KMS-11 (cell line): ENCODE measurements around the gene MUC5AC.

ENCODE experiments used
- H2AFZ ChIP-seq: fragments of 200-600 bp; sonication (generic); 2 replicates; pipeline ENCODE4 v1.6.1; 2016; ENCODE audit warnings: antibody characterized with exemption, mixed run types, low read depth
- H3K27ac ChIP-seq: fragments of 200-600 bp; sonication (generic); 2 replicates; pipeline ENCODE4 v1.6.1; 2016; ENCODE audit warnings: mild to moderate bottlenecking, mixed run types
- H3K27me3 ChIP-seq: fragments of 200-600 bp; sonication (generic); 2 replicates; pipeline ENCODE4 v1.6.1; 2017; ENCODE audit warnings: mild to moderate bottlenecking, low read depth, mixed run types, moderate library complexity; ENCODE audit not compliant: insufficient read depth
- H3K36me3 ChIP-seq: fragments of 200-600 bp; sonication (generic); 2 replicates; pipeline ENCODE4 v1.6.1; 2017; ENCODE audit warnings: mild to moderate bottlenecking, mixed run types; ENCODE audit not compliant: insufficient read depth
- H3K4me1 ChIP-seq: fragments of 200-600 bp; sonication (generic); 2 replicates; pipeline ENCODE4 v1.6.1; 2016; ENCODE audit warnings: mild to moderate bottlenecking, low read depth, mixed run types; ENCODE audit not compliant: poor library complexity, severe bottlenecking
- H3K4me2 ChIP-seq: fragments of 200-600 bp; sonication (generic); 2 replicates; pipeline ENCODE4 v1.7.0; 2016; ENCODE audit warnings: mild to moderate bottlenecking, mixed run types
- H3K4me3 ChIP-seq: fragments of 200-600 bp; sonication (generic); IDR thresholded peaks from 2 replicates; pipeline ENCODE4 v1.6.1; 2017; ENCODE audit warnings: low read depth, low read length, mixed read lengths; ENCODE audit not compliant: insufficient read depth
- H3K79me2 ChIP-seq: fragments of 200-600 bp; sonication (generic); 2 replicates; pipeline ENCODE4 v1.6.1; 2016; ENCODE audit warnings: low read depth, mixed run types; ENCODE audit not compliant: insufficient read depth
- H3K9ac ChIP-seq: fragments of 200-600 bp; sonication (generic); 2 replicates; pipeline ENCODE4 v1.6.1; 2016; ENCODE audit warnings: mild to moderate bottlenecking, mixed run types
- H4K20me1 ChIP-seq: fragments of 200-600 bp; sonication (generic); 2 replicates; pipeline ENCODE4 v1.6.1; 2016; ENCODE audit warnings: mild to moderate bottlenecking, mixed run types; ENCODE audit not compliant: insufficient read depth
- TF ChIP-seq, protein P1 (sequence below): fragments of 200-600 bp; sonication (generic); conservative IDR thresholded peaks from 2 replicates; pipeline ENCODE4 v1.6.1; 2017; ENCODE audit warnings: low read depth, mild to moderate bottlenecking, antibody characterized with exemption, low read length, moderate library complexity, mixed read lengths

Gene MUC5AC

GRCh38 chr11:1157645-1158591 lies at the start of gene MUC5AC:
Gene MUC5AC (plus strand): TSS chr11:1157953. CDS start chr11:1158000, 47 bp downstream.
- H3K4me2 ChIP-seq, result no peak within 1 kb of the TSS
- no peaks in the 10 kb centered on the region for H4K20me1 ChIP-seq
- TF ChIP-seq, protein P1, sequence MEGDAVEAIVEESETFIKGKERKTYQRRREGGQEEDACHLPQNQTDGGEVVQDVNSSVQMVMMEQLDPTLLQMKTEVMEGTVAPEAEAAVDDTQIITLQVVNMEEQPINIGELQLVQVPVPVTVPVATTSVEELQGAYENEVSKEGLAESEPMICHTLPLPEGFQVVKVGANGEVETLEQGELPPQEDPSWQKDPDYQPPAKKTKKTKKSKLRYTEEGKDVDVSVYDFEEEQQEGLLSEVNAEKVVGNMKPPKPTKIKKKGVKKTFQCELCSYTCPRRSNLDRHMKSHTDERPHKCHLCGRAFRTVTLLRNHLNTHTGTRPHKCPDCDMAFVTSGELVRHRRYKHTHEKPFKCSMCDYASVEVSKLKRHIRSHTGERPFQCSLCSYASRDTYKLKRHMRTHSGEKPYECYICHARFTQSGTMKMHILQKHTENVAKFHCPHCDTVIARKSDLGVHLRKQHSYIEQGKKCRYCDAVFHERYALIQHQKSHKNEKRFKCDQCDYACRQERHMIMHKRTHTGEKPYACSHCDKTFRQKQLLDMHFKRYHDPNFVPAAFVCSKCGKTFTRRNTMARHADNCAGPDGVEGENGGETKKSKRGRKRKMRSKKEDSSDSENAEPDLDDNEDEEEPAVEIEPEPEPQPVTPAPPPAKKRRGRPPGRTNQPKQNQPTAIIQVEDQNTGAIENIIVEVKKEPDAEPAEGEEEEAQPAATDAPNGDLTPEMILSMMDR, result no peak
- H3K27me3 ChIP-seq, result peaks cover 43% of the 10 kb centered on the region; the same call in 1 of the 2 replicates
- H3K4me3 ChIP-seq, result no peak within 1 kb of the TSS
- no peak within 1 kb of the TSS for H3K27ac ChIP-seq
- no peaks in the 10 kb centered on the region for H3K36me3 ChIP-seq
- no peaks in the 10 kb centered on the region for H3K79me2 ChIP-seq
- H3K9ac ChIP-seq, result no peak within 1 kb of the TSS
- no peak within 1 kb of the TSS for H2AFZ ChIP-seq
- peaks cover under 1% of the 10 kb centered on the region for H3K4me1 ChIP-seq

- H4K20me1 ChIP-seq, result no peaks in the 10 kb centered on the region
- H2AFZ ChIP-seq, result no peak overlapping the region
- H3K4me3 ChIP-seq, result no peak overlapping the region
- no peaks in the 10 kb centered on the region for H3K79me2 ChIP-seq
- H3K9ac ChIP-seq, result no peak overlapping the region
- H3K27me3 ChIP-seq, result peaks cover 47% of the 10 kb centered on the region
- H3K27ac ChIP-seq, result no peak overlapping the region
- no peak overlapping the region for H3K4me2 ChIP-seq
- no peaks in the 10 kb centered on the region for H3K36me3 ChIP-seq
- TF ChIP-seq, protein P1, result no peak
- H3K4me1 ChIP-seq, result no peaks in the 10 kb centered on the region
Measured at GRCh38 chr11:1108246-1108900, 49.4 kb upstream of the MUC5AC start.

DNA sequence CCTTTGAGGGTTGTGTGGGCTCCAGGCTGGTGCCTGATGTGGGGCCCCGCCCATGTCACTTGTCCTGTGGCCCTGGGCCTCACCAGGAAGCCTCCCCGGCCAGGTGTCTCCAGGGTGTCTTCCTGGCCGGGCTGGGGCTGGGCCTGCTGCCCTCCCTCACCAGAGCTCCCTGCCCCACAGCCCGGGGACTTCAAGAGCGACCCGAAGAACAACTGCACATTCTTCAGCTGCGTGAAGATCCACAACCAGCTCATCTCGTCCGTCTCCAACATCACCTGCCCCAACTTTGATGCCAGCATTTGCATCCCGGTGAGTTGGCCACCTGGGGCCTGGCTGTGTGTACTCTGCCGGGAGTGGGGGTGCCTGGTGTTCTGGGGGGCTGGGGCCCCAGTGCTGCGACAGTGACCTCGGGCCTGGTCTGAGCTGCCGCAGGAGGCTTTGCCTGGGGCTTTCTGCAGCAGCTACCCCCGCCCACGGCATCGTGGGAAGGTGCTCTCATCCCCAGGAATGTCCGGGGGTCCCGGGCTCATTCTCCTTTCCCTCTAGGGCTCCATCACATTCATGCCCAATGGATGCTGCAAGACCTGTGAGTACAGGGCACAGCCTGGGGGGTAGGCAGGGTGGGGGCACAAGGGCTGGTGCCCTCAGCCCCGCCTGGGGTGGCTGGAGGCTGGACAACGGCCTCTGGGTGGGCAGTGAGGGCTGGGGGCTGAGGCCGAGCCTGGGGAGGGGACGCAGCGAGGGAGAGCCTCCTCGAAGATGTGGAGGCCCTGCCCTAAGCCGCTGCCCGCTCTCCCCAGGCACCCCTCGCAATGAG lies 48.4 kb upstream of the MUC5AC start:
- Histone ChIP-seq H3K9ac (no peak overlapping the region), H3K4me3 (no peak overlapping the region), H2AFZ (no peak overlapping the region), H3K27ac (no peak overlapping the region), H3K27me3 (peaks cover 38% of the 10 kb centered on the region), H3K4me2 (no peak overlapping the region), H3K4me1 (no peaks in the 10 kb centered on the region), H3K79me2 (no peaks in the 10 kb centered on the region), H4K20me1 (no peaks in the 10 kb centered on the region), H3K36me3 (no peaks in the 10 kb centered on the region)
- TF ChIP-seq, protein P1, result no peak

- H3K4me2 ChIP-seq, result no peak overlapping the region
- no peak overlapping the region for H3K27ac ChIP-seq
- H3K27me3 ChIP-seq, result peaks cover 37% of the 10 kb centered on the region
- no peaks in the 10 kb centered on the region for H3K4me1 ChIP-seq
- no peak overlapping the region for H3K4me3 ChIP-seq
- H2AFZ ChIP-seq, result no peak overlapping the region
- no peaks in the 10 kb centered on the region for H4K20me1 ChIP-seq
- TF ChIP-seq, protein P1, result no peak
- no peaks in the 10 kb centered on the region for H3K79me2 ChIP-seq
- no peaks in the 10 kb centered on the region for H3K36me3 ChIP-seq
- no peak overlapping the region for H3K9ac ChIP-seq
Measured at GRCh38 chr11:1109918-1110705, 47.6 kb upstream of the MUC5AC start.
